NK-92 (cell line): Measurements from ENCODE around the gene APOA5.
"Not testable (repeated sequence)": the region's sequence is repeated elsewhere in the genome, so short reads cannot be mapped to it uniquely, and the experiment has no call there.

ENCODE experiments used
- DNase-seq: peaks from one replicate; lab custom pipeline; 2025; ENCODE audit not compliant: unreplicated experiment; lab: John Stamatoyannopoulos, UW

The APOA5 gene

GRCh38 chr11:116791813-116792143 lies at the start of gene APOA5:
APOA5 (minus strand) TSS chr11:116791879; CDS start chr11:116791860, 19 bp downstream.
- DNase-seq, result no peak

DNA sequence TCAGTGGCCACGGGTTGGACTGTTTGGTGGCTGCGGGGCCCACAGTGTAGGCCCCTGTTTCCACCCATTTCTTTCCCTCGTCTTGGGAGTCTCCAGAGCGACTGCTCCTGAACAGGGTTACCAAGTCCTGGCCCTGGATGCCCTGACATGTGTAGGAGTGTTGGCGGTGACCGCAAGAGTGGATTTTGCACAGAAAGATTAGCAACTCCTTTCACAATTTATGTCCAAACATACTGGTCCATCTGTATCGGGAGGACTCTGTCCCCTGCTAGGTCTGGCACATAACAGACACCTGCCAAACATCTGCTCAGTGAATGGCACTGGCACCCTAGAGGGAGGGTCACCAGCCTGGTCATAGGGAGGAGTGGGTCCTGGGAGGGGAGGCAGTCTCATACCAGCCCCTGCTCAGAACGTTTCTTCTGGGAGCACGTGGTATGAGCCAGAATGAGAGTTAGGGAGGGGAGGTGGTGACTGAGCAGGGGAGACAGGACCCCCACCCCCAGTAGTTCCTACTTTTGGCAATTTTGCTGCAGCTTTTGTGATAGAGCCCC lies 49.1 kb upstream of the APOA5 start:
- no peak for DNase-seq

DNA sequence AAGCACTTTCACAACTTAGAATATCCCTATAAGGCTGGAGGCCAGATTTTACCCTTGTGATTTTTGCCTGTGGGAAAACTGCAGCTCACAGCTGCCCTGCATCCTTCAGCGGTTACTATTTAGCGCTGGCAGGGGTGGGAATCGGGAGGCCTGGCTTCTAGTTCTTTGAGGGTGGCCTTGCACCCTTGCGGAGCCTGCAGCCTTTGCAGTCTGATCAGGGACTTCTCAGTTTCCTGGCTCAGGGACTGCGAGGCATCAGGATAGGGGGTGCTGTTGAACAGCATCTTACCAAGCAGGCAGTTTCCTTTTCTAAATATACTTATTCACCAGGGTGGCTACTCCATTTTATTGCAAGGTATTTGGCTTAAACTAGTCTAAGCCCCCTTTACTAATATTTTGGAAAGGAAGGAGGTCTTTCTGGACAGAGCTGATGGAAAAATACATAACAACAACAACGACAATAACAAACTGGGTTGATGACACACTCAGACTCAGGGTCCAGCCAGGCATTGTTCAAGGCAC lies 48.6 kb upstream of the APOA5 start:
- no peak for DNase-seq

DNA sequence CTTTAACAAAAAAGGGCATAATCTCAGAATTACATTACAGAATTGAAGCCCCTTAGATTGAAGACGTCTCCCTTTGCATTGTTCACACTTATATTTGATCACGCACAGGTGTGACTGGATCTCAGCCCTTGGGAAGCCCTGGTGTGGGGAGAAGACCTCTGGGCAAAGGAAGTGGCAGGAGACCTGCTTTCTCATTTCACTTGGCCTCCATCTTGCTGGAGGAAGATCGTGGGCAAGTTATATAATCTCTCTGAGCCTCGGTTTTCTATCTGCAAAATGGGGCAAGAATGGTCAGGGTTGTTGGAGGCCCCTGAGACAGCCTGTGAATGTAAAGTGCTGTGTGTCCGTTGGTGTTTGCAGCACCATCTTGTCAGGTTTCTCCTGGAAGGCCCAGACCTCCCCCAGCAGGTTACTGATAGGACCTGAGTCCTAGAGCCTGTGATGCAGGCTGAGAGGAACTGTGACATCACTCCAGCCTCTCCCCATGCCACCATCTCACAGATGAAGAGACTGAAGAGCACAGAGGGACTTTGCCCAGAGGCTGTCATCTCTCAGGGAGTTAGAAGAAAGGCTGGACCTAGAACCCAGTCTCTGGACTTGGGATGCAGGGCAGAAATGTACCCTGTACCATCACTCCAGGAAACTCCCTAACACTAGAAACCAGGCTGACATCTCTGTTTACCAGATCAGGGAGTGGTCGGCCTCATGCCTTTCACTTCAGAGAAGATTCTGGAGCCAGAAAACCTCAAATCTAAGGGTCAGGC lies 46.8 kb upstream of the APOA5 start:
- no peak for DNase-seq

GRCh38 chr11:116837231-116838091 lies 45.8 kb upstream of the APOA5 start, which contains the start of gene APOA1:
APOA1 (minus strand) TSS chr11:116837622; CDS start chr11:116837387, 235 bp downstream.
- DNase-seq, result no peak

DNA sequence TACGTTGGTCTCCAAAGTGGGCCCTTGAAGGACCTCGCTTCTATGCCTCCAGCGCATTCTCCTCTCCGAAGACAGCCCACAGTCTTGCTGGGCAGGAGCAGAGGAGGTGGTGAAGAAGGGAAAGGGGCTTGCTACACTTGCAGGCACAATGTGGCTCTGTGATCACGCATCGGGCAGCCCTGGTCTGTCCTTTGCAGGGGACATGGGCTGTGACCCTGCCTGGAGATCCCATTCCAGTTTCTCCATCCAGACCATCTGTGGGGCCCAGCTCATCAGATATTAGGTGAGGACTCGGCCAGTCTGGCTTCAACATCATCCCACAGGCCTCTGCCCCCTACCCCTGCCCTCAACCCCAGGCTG lies 44.9 kb upstream of the APOA5 start:
- DNase-seq, result no peak

GRCh38 chr11:116835791-116836631 lies 44.3 kb upstream of the APOA5 start:
- no peak for DNase-seq

GRCh38 chr11:116835042-116835772 lies 43.5 kb upstream of the APOA5 start:
- no peak for DNase-seq

DNA sequence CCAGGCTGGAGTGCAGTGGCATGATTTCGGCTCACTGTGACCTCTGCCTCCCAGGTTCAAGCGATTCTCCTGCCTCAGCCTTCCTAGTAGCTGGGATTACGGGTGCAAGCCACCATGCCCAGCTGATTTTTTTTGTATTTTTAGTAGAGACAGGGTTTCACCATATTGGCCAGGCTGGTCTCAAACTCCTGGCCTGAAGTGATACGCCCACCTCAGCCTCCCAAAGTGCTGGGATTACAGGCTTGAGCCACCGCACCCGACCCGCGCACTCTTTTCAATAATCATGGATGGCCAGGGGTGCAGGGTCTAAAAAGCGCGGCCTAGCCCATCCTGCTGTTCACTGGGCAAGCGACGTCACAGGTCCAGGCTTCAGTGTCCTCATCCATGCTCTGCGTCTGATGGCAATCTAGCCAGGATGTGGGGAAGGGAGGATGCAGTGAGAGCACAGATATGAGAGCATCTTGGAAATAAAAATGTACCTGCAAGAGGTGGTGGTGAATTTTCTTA lies 42.9 kb upstream of the APOA5 start:
- DNase-seq, result not testable (repeated sequence)

GRCh38 chr11:116833816-116834534 lies 42.3 kb upstream of the APOA5 start:
- no peak for DNase-seq

DNA sequence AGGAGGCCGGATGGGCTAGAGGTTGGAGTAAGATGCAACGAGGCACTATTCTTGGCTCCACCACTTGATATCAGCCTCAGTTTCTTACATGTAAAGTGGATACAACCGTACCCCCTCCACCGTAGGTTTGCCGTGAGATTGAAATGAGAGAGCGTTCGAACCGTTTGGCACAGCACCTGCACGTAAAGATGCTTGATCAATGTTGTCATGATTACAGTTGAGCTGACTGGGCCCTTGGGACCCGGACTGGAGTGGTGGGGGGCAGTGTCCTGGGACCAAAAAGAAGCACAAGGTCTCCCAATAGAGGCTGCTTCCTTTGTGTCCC lies 41.8 kb upstream of the APOA5 start:
- DNase-seq, result no peak

GRCh38 chr11:116832350-116833290 lies 40.9 kb upstream of the APOA5 start:
- DNase-seq, result no peak

GRCh38 chr11:116831790-116832349 lies 40.2 kb upstream of the APOA5 start:
- no peak for DNase-seq

DNA sequence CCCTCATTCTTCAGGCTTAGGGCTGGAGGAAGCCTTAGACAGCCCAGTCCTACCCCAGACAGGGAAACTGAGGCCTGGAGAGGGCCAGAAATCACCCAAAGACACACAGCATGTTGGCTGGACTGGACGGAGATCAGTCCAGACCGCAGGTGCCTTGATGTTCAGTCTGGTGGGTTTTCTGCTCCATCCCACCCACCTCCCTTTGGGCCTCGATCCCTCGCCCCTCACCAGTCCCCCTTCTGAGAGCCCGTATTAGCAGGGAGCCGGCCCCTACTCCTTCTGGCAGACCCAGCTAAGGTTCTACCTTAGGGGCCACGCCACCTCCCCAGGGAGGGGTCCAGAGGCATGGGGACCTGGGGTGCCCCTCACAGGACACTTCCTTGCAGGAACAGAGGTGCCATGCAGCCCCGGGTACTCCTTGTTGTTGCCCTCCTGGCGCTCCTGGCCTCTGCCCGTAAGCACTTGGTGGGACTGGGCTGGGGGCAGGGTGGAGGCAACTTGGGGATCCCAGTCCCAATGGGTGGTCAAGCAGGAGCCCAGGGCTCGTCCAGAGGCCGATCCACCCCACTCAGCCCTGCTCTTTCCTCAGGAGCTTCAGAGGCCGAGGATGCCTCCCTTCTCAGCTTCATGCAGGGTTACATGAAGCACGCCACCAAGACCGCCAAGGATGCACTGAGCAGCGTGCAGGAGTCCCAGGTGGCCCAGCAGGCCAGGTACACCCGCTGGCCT lies 38.7 kb upstream of the APOA5 start:
- no peak for DNase-seq

DNA sequence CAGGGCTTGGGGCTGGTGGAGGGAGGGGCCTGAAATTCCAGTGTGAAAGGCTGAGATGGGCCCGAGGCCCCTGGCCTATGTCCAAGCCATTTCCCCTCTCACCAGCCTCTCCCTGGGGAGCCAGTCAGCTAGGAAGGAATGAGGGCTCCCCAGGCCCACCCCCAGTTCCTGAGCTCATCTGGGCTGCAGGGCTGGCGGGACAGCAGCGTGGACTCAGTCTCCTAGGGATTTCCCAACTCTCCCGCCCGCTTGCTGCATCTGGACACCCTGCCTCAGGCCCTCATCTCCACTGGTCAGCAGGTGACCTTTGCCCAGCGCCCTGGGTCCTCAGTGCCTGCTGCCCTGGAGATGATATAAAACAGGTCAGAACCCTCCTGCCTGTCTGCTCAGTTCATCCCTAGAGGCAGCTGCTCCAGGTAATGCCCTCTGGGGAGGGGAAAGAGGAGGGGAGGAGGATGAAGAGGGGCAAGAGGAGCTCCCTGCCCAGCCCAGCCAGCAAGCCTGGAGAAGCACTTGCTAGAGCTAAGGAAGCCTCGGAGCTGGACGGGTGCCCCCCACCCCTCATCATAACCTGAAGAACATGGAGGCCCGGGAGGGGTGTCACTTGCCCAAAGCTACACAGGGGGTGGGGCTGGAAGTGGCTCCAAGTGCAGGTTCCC lies 38.0 kb upstream of the APOA5 start, which contains the start of gene APOC3:
TSS of gene APOC3 (plus strand) at position 383 of the 659 bp plus-strand sequence. CDS start 676 bp downstream, outside the sequence.
- no peak for DNase-seq

DNA sequence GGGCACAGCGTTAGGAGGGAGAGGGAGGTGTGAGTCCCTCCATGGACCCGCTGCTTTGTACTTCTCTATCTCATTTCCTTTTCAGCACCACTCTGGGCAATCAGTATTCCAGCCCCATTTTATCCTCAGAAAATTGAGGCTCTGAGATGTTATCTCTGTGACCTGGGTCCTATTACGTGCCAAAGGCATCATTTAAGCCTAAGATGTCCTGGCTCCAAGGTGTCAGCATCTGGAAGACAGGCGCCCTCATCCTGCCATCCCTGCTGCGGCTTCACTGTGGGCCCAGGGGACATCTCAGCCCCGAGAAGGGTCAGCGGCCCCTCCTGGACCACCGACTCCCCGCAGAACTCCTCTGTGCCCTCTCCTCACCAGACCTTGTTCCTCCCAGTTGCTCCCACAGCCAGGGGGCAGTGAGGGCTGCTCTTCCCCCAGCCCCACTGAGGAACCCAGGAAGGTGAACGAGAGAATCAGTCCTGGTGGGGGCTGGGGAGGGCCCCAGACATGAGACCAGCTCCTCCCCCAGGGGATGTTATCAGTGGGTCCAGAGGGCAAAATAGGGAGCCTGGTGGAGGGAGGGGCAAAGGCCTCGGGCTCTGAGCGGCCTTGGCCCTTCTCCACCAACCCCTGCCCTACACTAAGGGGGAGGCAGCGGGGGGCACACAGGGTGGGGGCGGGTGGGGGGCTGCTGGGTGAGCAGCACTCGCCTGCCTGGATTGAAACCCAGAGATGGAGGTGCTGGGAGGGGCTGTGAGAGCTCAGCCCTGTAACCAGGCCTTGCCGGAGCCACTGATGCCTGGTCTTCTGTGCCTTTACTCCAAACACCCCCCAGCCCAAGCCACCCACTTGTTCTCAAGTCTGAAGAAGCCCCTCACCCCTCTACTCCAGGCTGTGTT lies 37.2 kb upstream of the APOA5 start:
- no peak for DNase-seq
